ENCODE data around the gene FAM217A. TPM values are rescaled to one million over a fixed set of nuclear protein-coding genes. Genes with fewer than 3 reads are reported as not detected.

The FAM217A gene
- total and polyA plus RNA-seq, 9 of the 15 experiments (the other 6 are each of a cell fraction or from before 2014, with no cell fraction given), result not detected

- BruUV-seq (replicated peaks), result no TSS peak
- TF ChIP-seq CBX8 (IDR thresholded peaks at IDR 0.05; ENCODE audit: borderline replicate concordance, extremely low read depth, low read depth, low read length, poor library complexity, severe bottlenecking), result no peak
- no peak for TF ChIP-seq HMGXB4 (CRISPR knock-in tag; IDR thresholded peaks at IDR 0.05)
- TF ChIP-seq NCOR1 (IDR thresholded peaks at IDR 0.05), result no peak
- TF ChIP-seq NFIC (IDR thresholded peaks at IDR 0.05), result peak; percentile 63
- TF ChIP-seq E2F3 (CRISPR knock-in tag; IDR thresholded peaks at IDR 0.05), result no peak
- no peak for TF ChIP-seq DIDO1 (tag; IDR thresholded peaks at IDR 0.05; ENCODE audit: low read depth)
- TF ChIP-seq CAMTA2 (CRISPR knock-in tag; conservative IDR thresholded peaks at IDR 0.05), result no peak
- no peak for TF ChIP-seq FOXP4 (CRISPR knock-in tag; IDR thresholded peaks at IDR 0.05; ENCODE audit: borderline replicate concordance)
- WGBS (ENCODE audit: insufficient coverage, low coverage, missing lambda C conversion rate), result 32% methylated on average over 6 of the region's 6 CpGs
- in situ Hi-C loops (cut with MboI), result no loop called here
- H4K20me1 ChIP-seq (replicated peaks; ENCODE audit: control insufficient read depth, insufficient read depth, low read length), result no peaks in the 10 kb centered on the region
- H3K4me3 ChIP-seq, result no peak overlapping the region
- no peaks in the 10 kb centered on the region for H3K36me3 ChIP-seq (ENCODE audit: control insufficient read depth, insufficient read depth, low read length)
- peak; percentile 53 for ATAC-seq
- no peak for DNase-seq (ENCODE audit: extremely low read depth in 1 of 4, low spot score in 3 of 4)
- no peaks in the 10 kb centered on the region; a peak in 1 of 5 replicates for H3K4me1 ChIP-seq (replicated peaks in 1 of 2; ENCODE audit: control insufficient read depth in 2 of 2, insufficient read depth in 2 of 2, low read length in 2 of 2)
- H3K9ac ChIP-seq (ENCODE audit: insufficient read depth in 1 of 2, low read depth in 2 of 2, low read length in 2 of 2), result no peak overlapping the region
- no peak overlapping the region for H3K27ac ChIP-seq (ENCODE audit: extremely low read depth, low read depth, low read length)
- POLR2A ChIA-PET, result interaction anchor here (0.8 to 1.7 kb wide), 5 partner anchors 12 to 32 kb away, joined by 3 to 5 read pairs (median 4); partner anchors contain the start of gene ECI2
- no peaks in the 10 kb centered on the region for H3K79me2 ChIP-seq (ENCODE audit: control insufficient read depth, insufficient read depth, low read length)
- intact Hi-C loops (cut with micrococcal nuclease), result no loop called here
- H3K4me2 ChIP-seq (ENCODE audit: insufficient read depth, low read length), result no peak overlapping the region
- peaks cover 0 to 4% of the 10 kb centered on the region in 2 experiments; a peak in 1 of 5 replicates for H3K27me3 ChIP-seq (ENCODE audit: control insufficient read depth in 2 of 2, insufficient read depth in 2 of 2, low read length in 2 of 2)
- peak overlapping the region; percentile 22 for H2AFZ ChIP-seq (ENCODE audit: low read depth, low read length)
- no peak for FAIRE-seq
- 0 out of 2 replicates have a peak, but pooled peaks cover 2% of the 10 kb centered on the region for H3K9me3 ChIP-seq (replicated peaks; ENCODE audit: control insufficient read depth, insufficient read depth, low read depth, low read length)
- H3K9me1 ChIP-seq (ENCODE audit: control insufficient read depth, insufficient read depth, low read length), result no peaks in the 10 kb centered on the region
- CTCF ChIA-PET (ENCODE audit: low intra/inter-chr PET ratio), result no interaction called here
These were observed 23.8 kb upstream of the FAM217A start for GRCh38 chr6:4102687-4103244.
